ENCODE data around the gene ARID2.

DNA sequence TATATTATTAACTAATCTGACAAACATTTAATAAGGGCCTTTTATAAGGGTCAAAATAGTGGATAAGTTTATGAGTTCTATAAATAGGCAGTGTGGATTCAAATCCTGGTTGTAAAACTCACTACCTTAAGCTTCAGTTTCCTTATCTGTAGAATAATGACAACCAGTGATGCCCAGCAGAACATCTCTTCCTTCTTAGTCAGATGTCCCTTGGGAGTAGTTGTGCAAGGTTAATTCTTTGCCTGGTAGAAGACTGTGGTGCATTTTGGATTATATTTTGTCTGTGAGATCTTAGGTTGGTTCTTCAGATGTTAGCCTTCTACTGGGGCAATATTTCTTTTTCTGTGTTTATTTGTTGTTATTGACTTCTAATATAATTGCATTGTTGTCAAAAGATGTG, 59.5 kb downstream of the ARID2 start:
- TF ChIP-seq ZNF10 (CRISPR knock-in tag; IDR thresholded peaks at IDR 0.05; ENCODE audit: borderline replicate concordance, low read depth) (no peak), ZNF670 (CRISPR knock-in tag; IDR thresholded peaks at IDR 0.05; ENCODE audit: borderline replicate concordance) (no peak), POLR2A (IDR thresholded peaks at IDR 0.05; ENCODE audit: insufficient read depth in 1 of 2, low read depth in 2 of 2, low read length in 2 of 2) (no peak), ZNF333 (CRISPR knock-in tag; IDR thresholded peaks at IDR 0.05; ENCODE audit: borderline replicate concordance) (no peak), CREB1 (IDR thresholded peaks at IDR 0.05) (no peak), CREB1 (CRISPR knock-in tag; IDR thresholded peaks at IDR 0.05) (no peak), POLR2AphosphoS2 (IDR thresholded peaks at IDR 0.05; ENCODE audit: low read depth, low read length) (no peak), ZMAT3 (CRISPR knock-in tag; conservative IDR thresholded peaks at IDR 0.05) (no peak), ETV5 (CRISPR knock-in tag; IDR thresholded peaks at IDR 0.05; ENCODE audit: borderline replicate concordance) (no peak)
- TF ChIP-seq, protein P1, sequence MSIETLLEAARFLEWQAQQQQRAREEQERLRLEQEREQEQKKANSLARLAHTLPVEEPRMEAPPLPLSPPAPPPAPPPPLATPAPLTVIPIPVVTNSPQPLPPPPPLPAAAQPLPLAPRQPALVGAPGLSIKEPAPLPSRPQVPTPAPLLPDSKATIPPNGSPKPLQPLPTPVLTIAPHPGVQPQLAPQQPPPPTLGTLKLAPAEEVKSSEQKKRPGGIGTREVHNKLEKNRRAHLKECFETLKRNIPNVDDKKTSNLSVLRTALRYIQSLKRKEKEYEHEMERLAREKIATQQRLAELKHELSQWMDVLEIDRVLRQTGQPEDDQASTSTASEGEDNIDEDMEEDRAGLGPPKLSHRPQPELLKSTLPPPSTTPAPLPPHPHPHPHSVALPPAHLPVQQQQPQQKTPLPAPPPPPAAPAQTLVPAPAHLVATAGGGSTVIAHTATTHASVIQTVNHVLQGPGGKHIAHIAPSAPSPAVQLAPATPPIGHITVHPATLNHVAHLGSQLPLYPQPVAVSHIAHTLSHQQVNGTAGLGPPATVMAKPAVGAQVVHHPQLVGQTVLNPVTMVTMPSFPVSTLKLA (IDR thresholded peaks at IDR 0.05), result no peak

All from HepG2 (cell line).